Measurements from ENCODE around the gene TC2N. TPM values are rescaled to one million over a fixed set of nuclear protein-coding genes. Genes with fewer than 3 reads are reported as not detected.

Gene TC2N
- total and polyA plus RNA-seq, 4 donors: 0.62 to 6.4 (median 1.6) TPM

- TF ChIP-seq FOXA1 (IDR thresholded peaks at IDR 0.05): no peak
- TF ChIP-seq, protein P1, sequence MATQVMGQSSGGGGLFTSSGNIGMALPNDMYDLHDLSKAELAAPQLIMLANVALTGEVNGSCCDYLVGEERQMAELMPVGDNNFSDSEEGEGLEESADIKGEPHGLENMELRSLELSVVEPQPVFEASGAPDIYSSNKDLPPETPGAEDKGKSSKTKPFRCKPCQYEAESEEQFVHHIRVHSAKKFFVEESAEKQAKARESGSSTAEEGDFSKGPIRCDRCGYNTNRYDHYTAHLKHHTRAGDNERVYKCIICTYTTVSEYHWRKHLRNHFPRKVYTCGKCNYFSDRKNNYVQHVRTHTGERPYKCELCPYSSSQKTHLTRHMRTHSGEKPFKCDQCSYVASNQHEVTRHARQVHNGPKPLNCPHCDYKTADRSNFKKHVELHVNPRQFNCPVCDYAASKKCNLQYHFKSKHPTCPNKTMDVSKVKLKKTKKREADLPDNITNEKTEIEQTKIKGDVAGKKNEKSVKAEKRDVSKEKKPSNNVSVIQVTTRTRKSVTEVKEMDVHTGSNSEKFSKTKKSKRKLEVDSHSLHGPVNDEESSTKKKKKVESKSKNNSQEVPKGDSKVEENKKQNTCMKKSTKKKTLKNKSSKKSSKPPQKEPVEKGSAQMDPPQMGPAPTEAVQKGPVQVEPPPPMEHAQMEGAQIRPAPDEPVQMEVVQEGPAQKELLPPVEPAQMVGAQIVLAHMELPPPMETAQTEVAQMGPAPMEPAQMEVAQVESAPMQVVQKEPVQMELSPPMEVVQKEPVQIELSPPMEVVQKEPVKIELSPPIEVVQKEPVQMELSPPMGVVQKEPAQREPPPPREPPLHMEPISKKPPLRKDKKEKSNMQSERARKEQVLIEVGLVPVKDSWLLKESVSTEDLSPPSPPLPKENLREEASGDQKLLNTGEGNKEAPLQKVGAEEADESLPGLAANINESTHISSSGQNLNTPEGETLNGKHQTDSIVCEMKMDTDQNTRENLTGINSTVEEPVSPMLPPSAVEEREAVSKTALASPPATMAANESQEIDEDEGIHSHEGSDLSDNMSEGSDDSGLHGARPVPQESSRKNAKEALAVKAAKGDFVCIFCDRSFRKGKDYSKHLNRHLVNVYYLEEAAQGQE (IDR thresholded peaks at IDR 0.05): no peak
- TF ChIP-seq ATF3 (IDR thresholded peaks at IDR 0.05): no peak
Observed at GRCh38 chr14:91753501-91754128, 113.7 kb downstream of the TC2N start (continued).

DNA sequence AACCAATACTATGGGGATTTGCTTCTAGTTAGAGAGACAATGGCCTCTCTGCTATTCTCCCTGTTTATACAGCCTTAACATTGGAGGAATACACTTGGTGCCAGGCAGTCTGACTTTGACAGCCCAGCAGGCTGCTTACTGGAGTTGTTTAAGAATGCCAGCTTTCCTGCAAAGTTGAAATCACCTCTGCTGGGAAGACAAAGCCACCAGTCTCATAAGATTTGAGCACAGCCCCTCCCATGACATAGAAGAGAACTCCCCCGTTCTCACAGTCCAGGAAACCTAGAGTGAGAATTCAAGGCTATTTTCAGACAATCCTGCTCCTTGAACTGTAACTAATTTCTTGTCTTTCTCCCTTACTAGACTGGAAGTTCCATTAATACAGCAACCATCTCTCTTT, 114.4 kb downstream of the TC2N start:
- Histone ChIP-seq H3K9me3 (ENCODE audit: control insufficient read depth in 4 of 4, low read length in 3 of 4) (no peaks in the 10 kb centered on the region), H3K4me3 (ENCODE audit: low read depth in 1 of 3, low read length in 3 of 3) (no peak overlapping the region), H3K9ac (ENCODE audit: low read depth in 1 of 2, low read length in 2 of 2) (no peak overlapping the region), H3K27ac (ENCODE audit: low read depth in 1 of 2, low read length in 2 of 2) (no peak overlapping the region), H3K36me3 (ENCODE audit: control insufficient read depth in 4 of 4, insufficient read depth in 3 of 4, low read depth in 1 of 4, low read length in 3 of 4) (no peaks in the 10 kb centered on the region), H3K4me1 (ENCODE audit: control insufficient read depth in 4 of 4, insufficient read depth in 4 of 4, low read length in 3 of 4) (peaks cover 0 to 5% (median 3%) of the 10 kb centered on the region in 4 donors), H3K27me3 (ENCODE audit: control insufficient read depth in 4 of 4, insufficient read depth in 4 of 4, low read length in 3 of 4) (no peaks in the 10 kb centered on the region)
- no peak for TF ChIP-seq JUND (IDR thresholded peaks at IDR 0.05)
- no peak for TF ChIP-seq GABPA (IDR thresholded peaks at IDR 0.05 in 1 of 2, conservative IDR thresholded peaks at IDR 0.05 in 1 of 2)
- no peak for TF ChIP-seq HNF4G (IDR thresholded peaks at IDR 0.05)
- TF ChIP-seq RAD21 (IDR thresholded peaks at IDR 0.05): no peak
- no peak for TF ChIP-seq RXRA (IDR thresholded peaks at IDR 0.05)
- TF ChIP-seq, protein P1 (IDR thresholded peaks at IDR 0.05): no peak
- TF ChIP-seq HNF4A (conservative IDR thresholded peaks at IDR 0.05): no peak
- no peak for TF ChIP-seq ZBTB33 (IDR thresholded peaks at IDR 0.05)
- TF ChIP-seq SP1 (IDR thresholded peaks at IDR 0.05): no peak
- no peak for TF ChIP-seq EGR1 (IDR thresholded peaks at IDR 0.05; ENCODE audit: low read depth in 2 of 2)
- TF ChIP-seq FOXA2 (IDR thresholded peaks at IDR 0.05): no peak
- TF ChIP-seq, protein P2, sequence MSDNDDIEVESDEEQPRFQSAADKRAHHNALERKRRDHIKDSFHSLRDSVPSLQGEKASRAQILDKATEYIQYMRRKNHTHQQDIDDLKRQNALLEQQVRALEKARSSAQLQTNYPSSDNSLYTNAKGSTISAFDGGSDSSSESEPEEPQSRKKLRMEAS (IDR thresholded peaks at IDR 0.05): no peak
- TF ChIP-seq CTCF (IDR thresholded peaks at IDR 0.05; ENCODE audit: low read depth, low read length, missing input control): no peak
- no peak for TF ChIP-seq ATF3 (IDR thresholded peaks at IDR 0.05)
- no peak for TF ChIP-seq FOXA1 (IDR thresholded peaks at IDR 0.05)
- no peak for TF ChIP-seq NR2F2 (IDR thresholded peaks at IDR 0.05)
- no peak for DNase-seq (ENCODE audit: low spot score)
- WGBS: 72% methylated on average over 1 of the region's 1 CpG
